Right lobe of liver (tissue), 6 donors: Measurements from ENCODE around the gene HOPX. TPM values are rescaled to one million over a fixed set of nuclear protein-coding genes. Genes with fewer than 3 reads are reported as not detected.

ENCODE experiments used
- ATAC-seq, 4 donors: fragments of 200-7000 bp; cut with Tn5 transposase; one replicate each; pipeline ENCODE4 v1.9.1; 2020; ENCODE audit warnings: mild to moderate bottlenecking in 4 of 4, moderate library complexity in 4 of 4
- DNase-seq, 3 donors: peaks; one replicate each; pipeline ENCODE4 v3.0.0-alpha.2; 2020
- H3K27ac ChIP-seq, 3 donors: fragments of 200-600 bp; one replicate each; pipeline ENCODE4 v1.8.0; 2022
- H3K27me3 ChIP-seq, 2 donors: fragments of 200-600 bp; one replicate each; pipeline ENCODE4 v1.8.0; 2022
- H3K36me3 ChIP-seq, 4 donors: fragments of 200-600 bp; sonication (generic) in 1 of 4; one replicate each; pipeline versions ENCODE4 v1.5.1 to v1.8.0; 2017 to 2022; ENCODE audit warnings: control low read depth in 1 of 4
- H3K4me1 ChIP-seq, 4 donors: fragments of 200-600 bp; sonication (generic) in 1 of 4; one replicate each; pipeline versions ENCODE4 v1.5.1 to v1.8.0; 2017 to 2022; ENCODE audit warnings: control low read depth in 1 of 4
- H3K4me3 ChIP-seq, 3 donors: fragments of 200-600 bp; one replicate each; pipeline ENCODE4 v1.8.0; 2022
- H3K9me3 ChIP-seq, 4 donors: fragments of 200-600 bp; sonication (generic) in 1 of 4; one replicate each; pipeline versions ENCODE4 v1.5.1 to v1.8.0; 2017 to 2022; ENCODE audit warnings: control low read depth in 1 of 4
- POLR2A ChIP-seq: fragments of 450-650 bp; IDR thresholded peaks from one replicate; pipeline ENCODE4 v1.6.1; 2017; ENCODE audit warnings: antibody characterized with exemption, mild to moderate bottlenecking
- WGBS: methylation state at CpG from one replicate; pipeline ENCODE4 v1.1.6; 2018; ENCODE audit warnings: low coverage, low lambda C conversion rate; ENCODE audit not compliant: insufficient coverage; ENCODE audit errors: missing lambda C conversion rate; 5-methylcytosine and 5-hydroxymethylcytosine counted together
- intact Hi-C, 2 donors: fragments of 100-400 bp; cut with DNase I; formaldehyde crosslinking; loops; one replicate each; pipeline versions ENCODE4 v1.11.2 to v1.14.1; 2022
- total RNA-seq, 6 experiments: library from RNA; depleted of rRNA in 2 of 6; stranded (reverse); fragments of >200 nt in 2 of 6; fragmentation: NEBNext Ultra II Directional in 3 of 6; extraction: Animal tissue kit (Norgen Biotek cat#: 25700) in 3 of 6; gene quantifications; one replicate each; pipeline versions ENCODE4 v1.1.0 to v1.2.4, GENCODE V29; 2016 to 2023
- TF ChIP-seq, protein P1 (sequence below), 4 donors: fragments of 200-600 bp in 3 of 4; fragments of 450-650 bp in 1 of 4; IDR thresholded peaks; one replicate each; pipeline versions ENCODE4 v1.5.1 to v1.8.0; 2016 to 2022; ENCODE audit warnings: antibody characterized with exemption in 4 of 4, mild to moderate bottlenecking in 2 of 4
- donor health status: DM: no; HTN: yes; CAD: no.
- donor health status: DM: no; HTN: no; CAD: no.
- donor health status: DM: no; HTN: no; CAD: no.
- donor health status: DM: no; HTN: yes; CAD: no.
- donor health status: DM: no; HTN: yes; CAD: no.

Gene HOPX
- total RNA-seq, 6 experiments from 2014 or later: 0.27 to 0.80 (median 0.42) TPM; not detected in 3

DNA sequence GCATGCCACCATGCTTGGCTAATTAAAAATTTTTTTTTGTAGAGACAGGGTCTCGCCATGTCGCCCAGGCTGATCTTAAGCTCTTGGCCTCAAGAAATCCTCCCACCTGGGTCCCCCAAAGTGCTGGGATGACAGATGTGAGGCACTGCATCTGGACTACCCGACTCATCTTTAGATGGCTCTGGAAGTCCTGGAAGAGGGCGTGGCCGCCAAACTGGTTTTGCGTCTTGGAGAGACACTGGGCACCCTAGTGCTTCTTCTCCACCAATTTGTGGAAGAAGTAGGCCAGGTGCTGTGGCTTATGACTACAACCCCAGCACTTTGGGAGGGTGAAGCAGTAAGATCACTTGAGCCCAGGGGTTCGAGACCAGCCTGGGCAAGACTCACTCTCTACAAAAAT is 47.6 kb downstream of the HOPX start:
- 83% methylated on average over 3 of the region's 7 CpGs for WGBS
- no peaks in the 10 kb centered on the region for H3K9me3 ChIP-seq
- no peaks in the 10 kb centered on the region for H3K4me1 ChIP-seq
- DNase-seq: no peak
- no peak overlapping the region for H3K4me3 ChIP-seq
- H3K27ac ChIP-seq: no peak overlapping the region
- no peak for ATAC-seq
- H3K27me3 ChIP-seq: no peaks in the 10 kb centered on the region
- intact Hi-C loops: no loop called here
- no peaks in the 10 kb centered on the region for H3K36me3 ChIP-seq
- no peak for TF ChIP-seq POLR2A
- TF ChIP-seq, protein P1, sequence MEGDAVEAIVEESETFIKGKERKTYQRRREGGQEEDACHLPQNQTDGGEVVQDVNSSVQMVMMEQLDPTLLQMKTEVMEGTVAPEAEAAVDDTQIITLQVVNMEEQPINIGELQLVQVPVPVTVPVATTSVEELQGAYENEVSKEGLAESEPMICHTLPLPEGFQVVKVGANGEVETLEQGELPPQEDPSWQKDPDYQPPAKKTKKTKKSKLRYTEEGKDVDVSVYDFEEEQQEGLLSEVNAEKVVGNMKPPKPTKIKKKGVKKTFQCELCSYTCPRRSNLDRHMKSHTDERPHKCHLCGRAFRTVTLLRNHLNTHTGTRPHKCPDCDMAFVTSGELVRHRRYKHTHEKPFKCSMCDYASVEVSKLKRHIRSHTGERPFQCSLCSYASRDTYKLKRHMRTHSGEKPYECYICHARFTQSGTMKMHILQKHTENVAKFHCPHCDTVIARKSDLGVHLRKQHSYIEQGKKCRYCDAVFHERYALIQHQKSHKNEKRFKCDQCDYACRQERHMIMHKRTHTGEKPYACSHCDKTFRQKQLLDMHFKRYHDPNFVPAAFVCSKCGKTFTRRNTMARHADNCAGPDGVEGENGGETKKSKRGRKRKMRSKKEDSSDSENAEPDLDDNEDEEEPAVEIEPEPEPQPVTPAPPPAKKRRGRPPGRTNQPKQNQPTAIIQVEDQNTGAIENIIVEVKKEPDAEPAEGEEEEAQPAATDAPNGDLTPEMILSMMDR (IDR thresholded peaks at IDR 0.05): no peak

DNA sequence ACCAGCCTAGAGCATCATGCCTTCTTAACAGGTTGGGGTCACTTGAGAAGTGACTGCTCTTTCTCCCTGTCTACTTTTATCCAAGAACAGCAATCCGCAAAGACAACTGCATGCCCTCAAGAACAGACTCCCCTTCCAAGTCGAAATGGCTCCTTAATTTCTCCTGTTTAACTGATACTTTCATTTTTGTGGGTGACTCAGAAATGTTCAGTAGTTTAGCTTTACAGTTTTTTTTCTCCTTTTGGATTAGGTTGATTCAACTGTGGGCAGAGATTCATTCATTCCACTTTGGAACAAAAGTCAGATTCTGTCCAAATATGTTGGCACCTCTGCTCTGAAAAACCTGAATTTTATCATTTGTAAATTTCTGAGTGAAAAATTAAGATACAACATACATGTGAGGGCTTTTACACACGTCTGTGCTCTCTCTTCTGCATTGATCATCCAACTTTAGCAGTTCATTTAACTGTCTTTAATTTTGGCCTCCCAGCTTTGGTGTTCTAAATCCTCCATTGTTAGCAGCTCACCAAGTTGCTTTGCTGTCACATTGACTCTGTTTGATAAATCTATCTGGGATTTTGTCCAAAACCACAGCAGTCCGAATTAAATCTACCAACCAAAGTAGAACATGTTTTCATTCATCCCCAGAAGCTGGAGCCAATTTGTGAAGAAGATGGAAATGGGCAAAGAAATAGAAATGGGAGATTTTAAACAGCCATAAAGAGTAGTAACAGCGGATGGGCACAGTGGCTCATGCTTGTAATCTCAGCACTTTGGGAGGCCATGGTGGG is 50.0 kb downstream of the HOPX start:
- Histone ChIP-seq H3K4me3 (no peak overlapping the region), H3K27me3 (no peaks in the 10 kb centered on the region), H3K4me1 (no peaks in the 10 kb centered on the region), H3K9me3 (no peaks in the 10 kb centered on the region), H3K36me3 (no peaks in the 10 kb centered on the region), H3K27ac (no peak overlapping the region)
- WGBS: 34% methylated on average over 5 of the region's 5 CpGs
- ATAC-seq (no peak), DNase-seq (no peak)
- no peak for TF ChIP-seq POLR2A
- TF ChIP-seq, protein P1 (IDR thresholded peaks at IDR 0.05): no peak
- intact Hi-C loops: no loop called here

DNA sequence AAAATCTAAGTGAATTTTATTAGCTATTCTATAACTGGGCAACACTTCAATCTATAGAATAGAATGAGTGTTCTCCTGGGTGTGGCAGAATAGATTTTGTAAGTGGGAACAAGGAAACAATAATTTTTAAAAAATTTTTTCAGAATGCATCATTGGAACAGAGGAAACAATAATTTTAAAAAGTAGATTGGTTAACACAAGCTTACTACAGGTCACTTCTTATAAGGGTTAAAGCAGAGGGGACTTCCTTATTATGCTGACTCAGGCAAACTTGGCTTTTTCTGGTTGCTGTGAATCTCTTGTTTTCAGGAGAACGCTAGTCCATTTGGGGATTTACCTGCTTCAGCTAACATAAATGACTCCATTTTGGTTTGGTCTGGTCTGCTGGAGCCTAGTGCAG is 52.5 kb downstream of the HOPX start:
- ATAC-seq (no peak), DNase-seq (no peak)
- H3K9me3 ChIP-seq: no peaks in the 10 kb centered on the region
- no peak overlapping the region for H3K4me3 ChIP-seq
- no peaks in the 10 kb centered on the region for H3K36me3 ChIP-seq
- intact Hi-C loops: no loop called here
- WGBS: 38% methylated on average over 1 of the region's 1 CpG
- H3K27me3 ChIP-seq: no peaks in the 10 kb centered on the region
- no peaks in the 10 kb centered on the region for H3K4me1 ChIP-seq
- H3K27ac ChIP-seq: no peak overlapping the region
- TF ChIP-seq, protein P1 (IDR thresholded peaks at IDR 0.05): no peak
- TF ChIP-seq POLR2A: no peak

DNA sequence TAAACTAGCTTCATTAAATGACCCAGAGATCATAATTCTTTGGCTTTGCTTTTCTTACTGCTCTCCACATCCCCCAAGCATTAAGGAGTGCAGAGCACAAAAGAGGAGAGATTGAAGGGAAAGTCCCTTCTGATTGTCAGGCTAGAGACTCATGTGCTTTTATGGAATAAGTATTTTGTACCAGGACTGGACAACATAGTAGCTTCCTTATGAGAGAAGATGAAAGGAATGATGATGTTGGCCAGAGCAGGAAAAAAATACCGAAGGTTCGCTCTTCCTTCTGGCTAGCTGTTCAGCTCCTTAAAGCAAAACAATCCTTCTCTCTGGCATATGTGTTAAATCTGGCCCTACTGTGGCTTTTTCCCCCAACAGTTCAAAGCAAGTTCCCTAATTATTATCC is 53.1 kb downstream of the HOPX start:
- ATAC-seq (no peak), DNase-seq (no peak)
- no peak overlapping the region for H3K27ac ChIP-seq
- no peaks in the 10 kb centered on the region for H3K9me3 ChIP-seq
- no peaks in the 10 kb centered on the region for H3K4me1 ChIP-seq
- no peaks in the 10 kb centered on the region for H3K36me3 ChIP-seq
- intact Hi-C loops: no loop called here
- no peak for TF ChIP-seq POLR2A
- TF ChIP-seq, protein P1 (IDR thresholded peaks at IDR 0.05): no peak
- no peaks in the 10 kb centered on the region for H3K27me3 ChIP-seq
- 48% methylated on average over 2 of the region's 2 CpGs for WGBS
- no peak overlapping the region for H3K4me3 ChIP-seq
